ENCODE results near the gene SRI.
"Not testable (repeated sequence)": the region's sequence is repeated elsewhere in the genome, so short reads cannot be mapped to it uniquely, and the experiment has no call there.

Gene SRI

GRCh38 chr7:88167721-88168120 is 52.1 kb downstream of the SRI start:
- TF ChIP-seq CTCF (IDR thresholded peaks at IDR 0.05; ENCODE audit: low read length, missing control alignments): no peak
- no peak for DNase-seq (ENCODE audit: low read depth)
- H3K4me3 ChIP-seq (replicated peaks; ENCODE audit: low read depth, low read length): no peak overlapping the region

GRCh38 chr7:88167223-88167622 is 52.6 kb downstream of the SRI start:
- no peak overlapping the region for H3K4me3 ChIP-seq (replicated peaks; ENCODE audit: low read depth, low read length)
- no peak for DNase-seq (ENCODE audit: low read depth)
- no peak for TF ChIP-seq CTCF (IDR thresholded peaks at IDR 0.05; ENCODE audit: low read length, missing control alignments)

GRCh38 chr7:88165697-88166096 is 54.1 kb downstream of the SRI start:
- no peak overlapping the region for H3K4me3 ChIP-seq (replicated peaks; ENCODE audit: low read depth, low read length)
- peak; percentile 11 for DNase-seq (ENCODE audit: low read depth)
- TF ChIP-seq CTCF (IDR thresholded peaks at IDR 0.05; ENCODE audit: low read length, missing control alignments): no peak

- DNase-seq (ENCODE audit: low read depth): not testable (repeated sequence)
These were observed 60.1 kb downstream of the SRI start for GRCh38 chr7:88159741-88160140.

GRCh38 chr7:88156356-88156755 is 63.5 kb downstream of the SRI start:
- TF ChIP-seq CTCF (IDR thresholded peaks at IDR 0.05; ENCODE audit: low read length, missing control alignments): no peak
- H3K4me3 ChIP-seq (replicated peaks; ENCODE audit: low read depth, low read length): no peak overlapping the region
- no peak for DNase-seq (ENCODE audit: low read depth)

More at GRCh38 chr7:88159741-88160140, 60.1 kb downstream of the SRI start:
- H3K4me3 ChIP-seq (replicated peaks; ENCODE audit: low read depth, low read length): not testable (repeated sequence)

- no peak overlapping the region for H3K4me3 ChIP-seq (replicated peaks; ENCODE audit: low read depth, low read length)
- TF ChIP-seq CTCF (IDR thresholded peaks at IDR 0.05; ENCODE audit: low read length, missing control alignments): no peak
- DNase-seq (ENCODE audit: low read depth): no peak
These were observed 64.1 kb downstream of the SRI start for GRCh38 chr7:88155756-88156155.

Measured in fibroblast of pulmonary artery (primary cell).